K562 (cell line): ENCODE measurements around the gene NFKBIB. TPM values are rescaled to one million over a fixed set of nuclear protein-coding genes. Genes with fewer than 3 reads are reported as not detected.
A peak's percentile ranks its signal among the peaks of the same experiment; 100 is the strongest.

Source experiments
- AFF1 ChIP-seq, 2 experiments: fragments of 450-650 bp; IDR thresholded peaks; 2 replicates each; pipeline ENCODE4 v1.6.1; 2018; ENCODE audit warnings: mild to moderate bottlenecking in 2 of 2, low read depth in 1 of 2; ENCODE audit not compliant: partially characterized antibody in 2 of 2
- CTCF ChIP-seq, 3 experiments: IDR thresholded peaks in 2 of 3; conservative IDR thresholded peaks in 1 of 3; 2 replicates each; pipeline ENCODE4 v1.5.1; 2011 to 2012; ENCODE audit warnings: low read length in 3 of 3, mild to moderate bottlenecking in 3 of 3, control low read depth in 2 of 3, improper control_type of control experiment in 1 of 3, inconsistent platforms in 1 of 3, low read depth in 1 of 3, mixed read lengths in 1 of 3, moderate library complexity in 1 of 3; ENCODE audit not compliant: insufficient read depth in 2 of 3
- GATA2 ChIP-seq: sonication (generic); formaldehyde crosslinking; IDR thresholded peaks from 2 replicates; pipeline ENCODE4 v1.4.0; 2020; ENCODE audit warnings: mild to moderate bottlenecking, missing genetic modification reagents
- MCM5 ChIP-seq: fragments of 450-650 bp; IDR thresholded peaks from 2 replicates; pipeline ENCODE4 v1.6.1; 2016; ENCODE audit warnings: low read depth
- MIER1 ChIP-seq: fragments of 450-650 bp; IDR thresholded peaks from 2 replicates; pipeline ENCODE4 v1.6.1; 2016; ENCODE audit warnings: antibody characterized with exemption, mild to moderate bottlenecking, low read depth
- MTF1 ChIP-seq: fragments of 250-450 bp; sonication (Bioruptor Pico); IDR thresholded peaks from 2 replicates; pipeline ENCODE4 v1.9.0; 2021; ENCODE audit warnings: moderate library complexity, mild to moderate bottlenecking, inconsistent platforms, borderline replicate concordance
- MYNN ChIP-seq, 2 experiments: sonication (generic); formaldehyde crosslinking in 1 of 2; IDR thresholded peaks; 2 replicates each; pipeline versions ENCODE4 v1.5.0 to v1.6.1; 2016 to 2020; ENCODE audit warnings: antibody characterized with exemption in 1 of 2, missing genetic modification reagents in 1 of 2
- PCBP1 ChIP-seq: fragments of 200-400 bp; formaldehyde crosslinking; IDR thresholded peaks from 2 replicates; pipeline ENCODE4 v1.6.1; 2018; ENCODE audit warnings: mild to moderate bottlenecking, low read depth, low read length; ENCODE audit not compliant: poor library complexity, severe bottlenecking
- SIX5 ChIP-seq, 2 experiments: IDR thresholded peaks; 2 replicates each; pipeline ENCODE4 v1.6.1; 2011; ENCODE audit warnings: low read length in 2 of 2, borderline replicate concordance in 1 of 2, low read depth in 1 of 2, mild to moderate bottlenecking in 1 of 2, moderate library complexity in 1 of 2; ENCODE audit not compliant: insufficient read depth in 1 of 2
- SMAD4 ChIP-seq: fragments of 250-450 bp; sonication (Bioruptor Pico); conservative IDR thresholded peaks from 2 replicates; pipeline ENCODE4 v1.8.0; 2021; ENCODE audit warnings: inconsistent platforms, mild to moderate bottlenecking, moderate library complexity
- SMC3 ChIP-seq: conservative IDR thresholded peaks from 2 replicates; pipeline ENCODE4 v1.6.1; 2011; ENCODE audit warnings: low read depth, low read length, improper control_type of control experiment; ENCODE audit not compliant: insufficient read depth
- TEAD2 ChIP-seq: fragments of 450-650 bp; IDR thresholded peaks from 2 replicates; pipeline ENCODE4 v1.6.1; 2016; ENCODE audit warnings: missing genetic modification characterization, control low read depth, missing compliant biosample characterization
- TGIF2 ChIP-seq: sonication (generic); formaldehyde crosslinking; IDR thresholded peaks from 2 replicates; pipeline ENCODE4 v1.8.1; 2022; ENCODE audit warnings: mild to moderate bottlenecking, missing genetic modification reagents, moderate library complexity
- TRIM24 ChIP-seq, 2 experiments: fragments of 450-650 bp; IDR thresholded peaks; 2 replicates each; pipeline ENCODE4 v1.6.1; 2016
- ZBTB8A ChIP-seq: fragments of 450-650 bp; IDR thresholded peaks from 2 replicates; pipeline ENCODE4 v1.6.1; 2018; ENCODE audit warnings: mild to moderate bottlenecking, moderate library complexity; ENCODE audit not compliant: partially characterized antibody
- polyA plus RNA-seq, 8 experiments: library from polyadenylated mRNA; depleted of rRNA in 4 of 8; stranded (reverse) in 5 of 8; unstranded in 3 of 8; fragments of >200 nt; fragmentation: Nextera tagmentation in 2 of 8; fragmentation: Illumina TruSeq in 1 of 8; extraction: Ambion mirVana in 2 of 8; extraction: Trizol in 1 of 8; gene quantifications; 2 replicates each; pipeline versions ENCODE4 v1.2.1 to v1.2.3, GENCODE V29; 2011 to 2014; ENCODE audit warnings: inconsistent platforms in 1 of 8, missing spikeins in 1 of 8
- total RNA-seq, 7 experiments: library from RNA; depleted of rRNA in 6 of 7; stranded (reverse); fragments of >200 nt in 6 of 7; fragmentation: Illumina TruSeq in 2 of 7; extraction: Trizol in 2 of 7; gene quantifications; 2 replicates each; pipeline versions ENCODE4 v1.2.1 to v1.2.3, GENCODE V29; 2011 to 2021; ENCODE audit warnings: low replicate concordance in 1 of 7
- TF ChIP-seq, protein P1 (sequence below): fragments of 250-450 bp; sonication (Bioruptor Pico); IDR thresholded peaks from 2 replicates; pipeline ENCODE4 v1.5.1; 2021; ENCODE audit warnings: mild to moderate bottlenecking
- TF ChIP-seq, protein P2 (sequence below): sonication (generic); formaldehyde crosslinking; IDR thresholded peaks from 2 replicates; pipeline ENCODE4 v1.8.0; 2023; ENCODE audit warnings: mild to moderate bottlenecking, missing genetic modification reagents

Gene NFKBIB
- total and polyA plus RNA-seq, 9 of the 15 experiments (the other 6 are each of a cell fraction or from before 2014, with no cell fraction given): 1.5 to 44.9 (median 10.4) TPM

DNA sequence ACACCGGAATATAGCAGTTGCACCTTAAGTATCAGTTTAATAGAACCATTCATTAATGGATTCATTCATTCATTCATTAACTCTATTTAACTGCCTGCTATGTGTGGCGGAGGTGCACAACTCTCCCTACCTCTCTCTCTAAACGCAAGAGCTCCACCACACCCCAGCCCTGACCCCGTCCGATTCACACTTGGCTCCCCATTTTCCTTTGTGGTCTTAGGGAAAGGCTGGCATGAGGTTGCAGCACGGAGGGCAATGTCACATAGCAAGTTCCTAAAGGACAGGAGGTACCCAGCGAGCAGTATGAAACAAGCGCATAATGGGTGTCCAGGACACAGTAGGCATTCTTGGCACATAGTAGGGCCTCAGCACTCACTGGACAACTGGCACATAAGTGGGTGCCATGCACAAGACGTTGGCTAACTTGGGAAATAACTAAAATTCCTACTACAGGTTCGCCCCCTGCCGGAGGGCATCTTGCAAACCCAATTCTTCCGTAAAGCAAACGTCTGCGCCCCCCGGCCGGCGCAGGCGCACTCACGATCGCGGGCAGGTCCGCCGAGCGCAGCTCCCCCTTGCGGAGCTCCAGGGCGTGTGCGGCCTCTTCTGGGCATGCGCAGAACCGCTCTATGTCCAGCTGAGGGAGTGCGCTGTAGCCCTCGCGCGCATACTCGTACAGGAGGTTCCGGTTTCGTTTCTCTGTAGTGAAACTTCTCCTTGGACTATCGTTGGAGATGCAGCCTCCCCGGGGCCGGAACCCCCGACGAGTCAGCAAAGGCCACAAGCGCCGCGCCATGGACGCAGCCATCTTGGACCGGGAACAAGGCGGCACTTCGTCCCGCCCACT is 30.4 kb downstream of the NFKBIB start, which contains the start of gene SARS2 (continued):
- TF ChIP-seq CTCF (IDR thresholded peaks at IDR 0.05 in 2 of 3, conservative IDR thresholded peaks at IDR 0.05 in 1 of 3; ENCODE audit: insufficient read depth in 2 of 3, low read depth in 1 of 3, low read length in 3 of 3) (peak; percentile 98 to 99 (median 98)), AFF1 (IDR thresholded peaks at IDR 0.05; ENCODE audit: low read depth in 1 of 2, partially characterized antibody in 2 of 2) (no peak), SIX5 (IDR thresholded peaks at IDR 0.05; ENCODE audit: borderline replicate concordance in 1 of 2, insufficient read depth in 1 of 2, low read depth in 1 of 2, low read length in 2 of 2) (peak; percentile 12 to 28; a peak in 1 of 4 replicates), ZBTB8A (no peak), PCBP1 (no peak), SMAD4 (CRISPR knock-in tag) (peak; percentile 74; the same call in 1 of the 2 replicates), MCM5 (no peak), MTF1 (CRISPR knock-in tag) (no peak), TGIF2 (no peak; the same call in 1 of the 2 replicates), TEAD2 (tag) (no peak), GATA2 (CRISPR knock-in tag) (no peak), MYNN (IDR thresholded peaks at IDR 0.05) (peak; percentile 90), MYNN (CRISPR knock-in tag; IDR thresholded peaks at IDR 0.05) (no peak), TRIM24 (IDR thresholded peaks at IDR 0.05) (no peak), MIER1 (no peak), SMC3 (peak; percentile 80)
- TF ChIP-seq, protein P1, sequence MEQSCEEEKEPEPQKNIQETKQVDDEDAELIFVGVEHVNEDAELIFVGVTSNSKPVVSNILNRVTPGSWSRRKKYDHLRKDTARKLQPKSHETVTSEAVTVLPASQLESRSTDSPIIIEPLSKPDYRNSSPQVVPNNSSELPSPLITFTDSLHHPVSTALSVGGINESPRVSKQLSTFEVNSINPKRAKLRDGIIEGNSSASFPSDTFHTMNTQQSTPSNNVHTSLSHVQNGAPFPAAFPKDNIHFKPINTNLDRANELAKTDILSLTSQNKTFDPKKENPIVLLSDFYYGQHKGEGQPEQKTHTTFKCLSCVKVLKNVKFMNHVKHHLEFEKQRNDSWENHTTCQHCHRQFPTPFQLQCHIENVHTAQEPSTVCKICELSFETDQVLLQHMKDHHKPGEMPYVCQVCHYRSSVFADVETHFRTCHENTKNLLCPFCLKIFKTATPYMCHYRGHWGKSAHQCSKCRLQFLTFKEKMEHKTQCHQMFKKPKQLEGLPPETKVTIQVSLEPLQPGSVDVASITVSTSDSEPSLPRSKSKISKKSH (CRISPR knock-in tag): no peak
- TF ChIP-seq, protein P2, sequence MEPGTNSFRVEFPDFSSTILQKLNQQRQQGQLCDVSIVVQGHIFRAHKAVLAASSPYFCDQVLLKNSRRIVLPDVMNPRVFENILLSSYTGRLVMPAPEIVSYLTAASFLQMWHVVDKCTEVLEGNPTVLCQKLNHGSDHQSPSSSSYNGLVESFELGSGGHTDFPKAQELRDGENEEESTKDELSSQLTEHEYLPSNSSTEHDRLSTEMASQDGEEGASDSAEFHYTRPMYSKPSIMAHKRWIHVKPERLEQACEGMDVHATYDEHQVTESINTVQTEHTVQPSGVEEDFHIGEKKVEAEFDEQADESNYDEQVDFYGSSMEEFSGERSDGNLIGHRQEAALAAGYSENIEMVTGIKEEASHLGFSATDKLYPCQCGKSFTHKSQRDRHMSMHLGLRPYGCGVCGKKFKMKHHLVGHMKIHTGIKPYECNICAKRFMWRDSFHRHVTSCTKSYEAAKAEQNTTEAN (CRISPR knock-in tag): no peak
